ENCODE results near the gene AKT1S1. TPM values are rescaled to one million over a fixed set of nuclear protein-coding genes. Genes with fewer than 3 reads are reported as not detected.

Gene AKT1S1
- total RNA-seq, 1 experiment from 2014 or later: 42.3 TPM

- H3K4me1 ChIP-seq (ENCODE audit: insufficient read depth, low read length): peaks cover 14% of the 10 kb centered on the region
- peaks cover 54% of the 10 kb centered on the region for H3K36me3 ChIP-seq (ENCODE audit: low read depth, low read length)
- no TSS peak for BruUV-seq (replicated peaks)
- H3K9me2 ChIP-seq (replicated peaks; ENCODE audit: low read length): no peaks in the 10 kb centered on the region
- peaks cover 17% of the 10 kb centered on the region for H4K20me1 ChIP-seq (ENCODE audit: low read length)
- H3F3A ChIP-seq (ENCODE audit: low read length, unreplicated experiment): peaks cover 5% of the 10 kb centered on the region
- DNase-seq (no peak), ATAC-seq (no peak)
- TF ChIP-seq EZH2phosphoT487 (IDR thresholded peaks at IDR 0.05; ENCODE audit: borderline replicate concordance, low read length) (no peak), EZH2 (IDR thresholded peaks at IDR 0.05; ENCODE audit: low read length, unreplicated experiment) (no peak), CTCF (conservative IDR thresholded peaks at IDR 0.05; ENCODE audit: low read depth, low read length) (no peak)
- H3K9me3 ChIP-seq (ENCODE audit: low read length): no peaks in the 10 kb centered on the region
- no peak overlapping the region for H3K4me3 ChIP-seq (ENCODE audit: low read length)
- POLR2A ChIA-PET (ENCODE audit: unreplicated experiment): no interaction called here
- no peaks in the 10 kb centered on the region for H3K27me3 ChIP-seq (ENCODE audit: low read length)
- peaks cover 39% of the 10 kb centered on the region for H3K79me2 ChIP-seq (ENCODE audit: low read length)
- no peak overlapping the region for H3K4me2 ChIP-seq (ENCODE audit: low read length)
- no peak overlapping the region for H3K27ac ChIP-seq (ENCODE audit: low read length)
- no peak overlapping the region for H2AFZ ChIP-seq (ENCODE audit: low read length)
- intact Hi-C loops (cut with micrococcal nuclease): no loop called here
- H3K9ac ChIP-seq (ENCODE audit: low read length): no peak overlapping the region
- CTCF ChIA-PET: no interaction called here
These were observed 15.4 kb downstream of the AKT1S1 start for GRCh38 chr19:49861541-49862378.

GRCh38 chr19:49861107-49861506 is 16.0 kb downstream of the AKT1S1 start:
- Histone ChIP-seq H3K4me2 (ENCODE audit: low read length) (no peak overlapping the region), H3K4me3 (ENCODE audit: low read length) (no peak overlapping the region), H4K20me1 (ENCODE audit: low read length) (peaks cover 17% of the 10 kb centered on the region), H3K9ac (ENCODE audit: low read length) (no peak overlapping the region), H3K79me2 (ENCODE audit: low read length) (peaks cover 33% of the 10 kb centered on the region), H3K27me3 (ENCODE audit: low read length) (no peaks in the 10 kb centered on the region), H3K9me3 (ENCODE audit: low read length) (no peaks in the 10 kb centered on the region), H3K36me3 (ENCODE audit: low read depth, low read length) (peaks cover 54% of the 10 kb centered on the region), H2AFZ (ENCODE audit: low read length) (no peak overlapping the region), H3K4me1 (ENCODE audit: insufficient read depth, low read length) (peaks cover 8% of the 10 kb centered on the region), H3K9me2 (replicated peaks; ENCODE audit: low read length) (no peaks in the 10 kb centered on the region), H3F3A (ENCODE audit: low read length, unreplicated experiment) (peaks cover 5% of the 10 kb centered on the region), H3K27ac (ENCODE audit: low read length) (no peak overlapping the region)
- ChIA-PET POLR2A (ENCODE audit: unreplicated experiment) (no interaction called here), CTCF (no interaction called here)
- intact Hi-C loops (cut with micrococcal nuclease): no loop called here
- ATAC-seq: no peak; the same call in 1 of the 2 replicates
- TF ChIP-seq EZH2phosphoT487 (IDR thresholded peaks at IDR 0.05; ENCODE audit: borderline replicate concordance, low read length) (no peak), EZH2 (IDR thresholded peaks at IDR 0.05; ENCODE audit: low read length, unreplicated experiment) (no peak), CTCF (conservative IDR thresholded peaks at IDR 0.05; ENCODE audit: low read depth, low read length) (no peak)
- BruUV-seq (replicated peaks): no TSS peak
- DNase-seq: no peak

Measured in PC-3 (cell line).